Activated effector memory CD4-positive, alpha-beta T cell treated with anti-CD3 and anti-CD28 coated beads, Interleukin-2, amount 50 U/mL, for 16 hours (primary cell): ENCODE data around the gene SPACA6.
A peak's percentile ranks its signal among the peaks of the same experiment; 100 is the strongest.

Experiments used
- DNase-seq: peaks from one replicate; pipeline ENCODE4 v3.0.0-alpha.2; 2020

SPACA6 gene

GRCh38 chr19:51689751-51690453 lies 3.2 kb upstream of the SPACA6 start:
- no peak for DNase-seq

- peak; percentile 87 for DNase-seq
Measured at GRCh38 chr19:51690454-51691073, 2.6 kb upstream of the SPACA6 start.

GRCh38 chr19:51691074-51691583 lies 2.0 kb upstream of the SPACA6 start:
- DNase-seq: no peak

- DNase-seq: no peak
Measured at GRCh38 chr19:51691584-51692428, 1.3 kb upstream of the SPACA6 start.

GRCh38 chr19:51692468-51692867 lies 662 bp upstream of the SPACA6 start:
- no peak for DNase-seq

- DNase-seq: no peak
Measured at GRCh38 chr19:51693819-51694218, 689 bp downstream of the SPACA6 start.

GRCh38 chr19:51694318-51695085 lies 1.4 kb downstream of the SPACA6 start:
- no peak for DNase-seq

- DNase-seq: no peak
Measured at GRCh38 chr19:51695088-51695487, 2.0 kb downstream of the SPACA6 start.

- DNase-seq: no peak
Measured at GRCh38 chr19:51695702-51696315, 2.7 kb downstream of the SPACA6 start.

GRCh38 chr19:51696606-51697005 lies 3.5 kb downstream of the SPACA6 start:
- no peak for DNase-seq

- no peak for DNase-seq
Measured at GRCh38 chr19:51697169-51697776, 4.1 kb downstream of the SPACA6 start.

- DNase-seq: no peak
Measured at GRCh38 chr19:51698296-51698695, 5.2 kb downstream of the SPACA6 start.

- no peak for DNase-seq
Measured at GRCh38 chr19:51699170-51699569, 6.0 kb downstream of the SPACA6 start.

GRCh38 chr19:51701468-51702100 lies 8.5 kb downstream of the SPACA6 start:
- no peak for DNase-seq

- peak; percentile 82 for DNase-seq
Measured at GRCh38 chr19:51702103-51702824, 9.1 kb downstream of the SPACA6 start.

GRCh38 chr19:51702825-51703574 lies 9.9 kb downstream of the SPACA6 start:
- no peak for DNase-seq

- peak; percentile 99 for DNase-seq
Measured at GRCh38 chr19:51703575-51704515, 10.7 kb downstream of the SPACA6 start.

GRCh38 chr19:51704626-51705025 lies 11.5 kb downstream of the SPACA6 start:
- no peak for DNase-seq

GRCh38 chr19:51706296-51706695 lies 13.2 kb downstream of the SPACA6 start:
- no peak for DNase-seq
